Stomach (tissue), 4 donors: ENCODE results near the gene C7orf57.
A peak's percentile ranks its signal among the peaks of the same experiment; 100 is the strongest.

Source experiments
- POLR2AphosphoS5 ChIP-seq, 3 donors: sonication (generic); formaldehyde crosslinking; IDR thresholded peaks; one replicate each; pipeline ENCODE4 v1.6.1; 2016; ENCODE audit warnings: antibody characterized with exemption in 3 of 3
- TF ChIP-seq, protein P1 (sequence below), 7 experiments: fragments of 450-650 bp in 4 of 7; fragments of 200-600 bp in 3 of 7; sonication (generic) in 3 of 7; IDR thresholded peaks; one replicate each; pipeline ENCODE4 v1.5.1; 2016 to 2019; ENCODE audit warnings: antibody characterized with exemption in 7 of 7, control low read depth in 2 of 7, mild to moderate bottlenecking in 1 of 7

DNA sequence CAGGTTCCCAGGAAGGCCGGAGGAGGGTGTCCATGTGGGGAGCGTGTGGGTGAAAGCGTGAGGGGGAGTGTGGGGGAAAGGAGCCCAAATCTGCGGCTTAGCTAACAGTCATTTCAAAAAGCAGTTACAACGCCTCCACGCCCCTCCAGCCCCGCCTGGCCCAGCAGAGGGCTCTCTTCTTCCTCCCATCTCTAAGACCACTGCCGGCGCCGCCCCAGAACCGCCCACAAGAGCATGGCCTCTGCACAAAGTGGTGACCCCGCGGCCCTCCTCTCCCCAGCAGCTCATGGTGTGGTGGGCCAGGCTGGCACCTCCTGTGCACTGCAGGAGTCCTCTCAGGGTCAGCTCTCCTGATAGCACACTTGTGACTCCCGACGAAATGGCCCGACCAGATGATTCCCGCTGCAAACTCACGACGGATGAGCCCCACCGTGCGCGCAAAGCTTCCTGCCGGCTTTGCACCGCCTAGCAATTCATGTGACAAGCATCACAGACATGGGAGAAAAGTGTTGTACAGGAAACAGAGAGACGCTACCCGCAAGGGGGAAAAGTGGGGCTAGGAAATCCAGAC is 43.5 kb upstream of the C7orf57 start:
- TF ChIP-seq, protein P1, sequence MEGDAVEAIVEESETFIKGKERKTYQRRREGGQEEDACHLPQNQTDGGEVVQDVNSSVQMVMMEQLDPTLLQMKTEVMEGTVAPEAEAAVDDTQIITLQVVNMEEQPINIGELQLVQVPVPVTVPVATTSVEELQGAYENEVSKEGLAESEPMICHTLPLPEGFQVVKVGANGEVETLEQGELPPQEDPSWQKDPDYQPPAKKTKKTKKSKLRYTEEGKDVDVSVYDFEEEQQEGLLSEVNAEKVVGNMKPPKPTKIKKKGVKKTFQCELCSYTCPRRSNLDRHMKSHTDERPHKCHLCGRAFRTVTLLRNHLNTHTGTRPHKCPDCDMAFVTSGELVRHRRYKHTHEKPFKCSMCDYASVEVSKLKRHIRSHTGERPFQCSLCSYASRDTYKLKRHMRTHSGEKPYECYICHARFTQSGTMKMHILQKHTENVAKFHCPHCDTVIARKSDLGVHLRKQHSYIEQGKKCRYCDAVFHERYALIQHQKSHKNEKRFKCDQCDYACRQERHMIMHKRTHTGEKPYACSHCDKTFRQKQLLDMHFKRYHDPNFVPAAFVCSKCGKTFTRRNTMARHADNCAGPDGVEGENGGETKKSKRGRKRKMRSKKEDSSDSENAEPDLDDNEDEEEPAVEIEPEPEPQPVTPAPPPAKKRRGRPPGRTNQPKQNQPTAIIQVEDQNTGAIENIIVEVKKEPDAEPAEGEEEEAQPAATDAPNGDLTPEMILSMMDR (IDR thresholded peaks at IDR 0.05): peak in 4 of 7 experiments; percentile 33 to 59 (median 48)
- TF ChIP-seq POLR2AphosphoS5 (IDR thresholded peaks at IDR 0.05): peak in 2 of 3 donors; percentile 5 to 6
